Aorta (tissue), 5 donors: ENCODE data around the gene OSBPL10. TPM values are rescaled to one million over a fixed set of nuclear protein-coding genes. Genes with fewer than 3 reads are reported as not detected.
"Not testable (repeated sequence)": the region's sequence is repeated elsewhere in the genome, so short reads cannot be mapped to it uniquely, and the experiment has no call there.

ENCODE experiments used
- ATAC-seq: fragments of 200-7000 bp; cut with Tn5 transposase; one replicate; pipeline ENCODE4 v1.9.1; 2022; ENCODE audit warnings: moderate library complexity; ENCODE audit not compliant: low FRiP score
- DNase-seq, 2 donors: peaks; one replicate each; pipeline ENCODE4 v3.0.0-alpha.2; 2020
- H3K27ac ChIP-seq, 2 donors: one replicate each; pipeline ENCODE4 v1.5.1; 2013; ENCODE audit warnings: low read length in 2 of 2, mild to moderate bottlenecking in 2 of 2, moderate library complexity in 2 of 2, control low read depth in 1 of 2, inconsistent platforms in 1 of 2, low read depth in 1 of 2
- H3K27me3 ChIP-seq, 2 donors: one replicate each; pipeline ENCODE4 v1.6.1; 2013; ENCODE audit warnings: control low read depth in 1 of 2, low read length in 1 of 2, mild to moderate bottlenecking in 1 of 2, moderate library complexity in 1 of 2; ENCODE audit not compliant: insufficient read depth in 2 of 2, control insufficient read depth in 1 of 2
- H3K36me3 ChIP-seq, 2 donors: one replicate each; pipeline ENCODE4 v1.6.1; 2013; ENCODE audit warnings: control low read depth in 1 of 2, low read length in 1 of 2, mild to moderate bottlenecking in 1 of 2; ENCODE audit not compliant: insufficient read depth in 2 of 2, control insufficient read depth in 1 of 2
- H3K4me1 ChIP-seq, 2 donors: one replicate each; pipeline ENCODE4 v1.6.1; 2013; ENCODE audit warnings: low read length in 2 of 2, control low read depth in 1 of 2, mild to moderate bottlenecking in 1 of 2, moderate library complexity in 1 of 2; ENCODE audit not compliant: insufficient read depth in 2 of 2, control insufficient read depth in 1 of 2
- H3K4me3 ChIP-seq, 2 donors: one replicate each; pipeline ENCODE4 v1.5.1; 2013; ENCODE audit warnings: low read length in 2 of 2, control low read depth in 1 of 2, mild to moderate bottlenecking in 1 of 2
- H3K9me3 ChIP-seq: one replicate; pipeline ENCODE4 v1.6.1; 2013; ENCODE audit warnings: mild to moderate bottlenecking, low read length; ENCODE audit not compliant: control insufficient read depth
- WGBS, 2 donors: extraction: QIAGEN DNeasy Blood & Tissue Kit; methylation state at CpG; one replicate each; pipeline ENCODE4 v1.1.7; 2013; 5-methylcytosine and 5-hydroxymethylcytosine counted together
- intact Hi-C, 2 donors: fragments of 100-400 bp; cut with DNase I; formaldehyde crosslinking; loops; one replicate each; pipeline versions ENCODE4 v1.14.2 to v1.15.0; 2022
- polyA plus RNA-seq, 2 donors: library from polyadenylated mRNA; stranded (reverse); fragments of 200-250 nt; gene quantifications; one replicate each; pipeline ENCODE4 v1.2.3, GENCODE V29; 2013
- total RNA-seq, 2 donors: library from RNA; stranded (reverse); fragmentation: NEBNext Ultra II Directional; extraction: Animal tissue kit (Norgen Biotek cat#: 25700); gene quantifications; one replicate each; pipeline ENCODE4 v1.2.1, GENCODE V29; 2021
- donor health status: healthy with polysubstance abuse.
- donor health status: Bipolar disorder and iron deficiency.
- donor health status: DM: no; HTN: no; CAD: no.
- donor health status: DM: no; HTN: no; CAD: no.
- donor health status: DM: yes; HTN: yes; CAD: no.

Gene OSBPL10
- total and polyA plus RNA-seq, 4 donors: 3.1 to 47.9 (median 17.4) TPM

DNA sequence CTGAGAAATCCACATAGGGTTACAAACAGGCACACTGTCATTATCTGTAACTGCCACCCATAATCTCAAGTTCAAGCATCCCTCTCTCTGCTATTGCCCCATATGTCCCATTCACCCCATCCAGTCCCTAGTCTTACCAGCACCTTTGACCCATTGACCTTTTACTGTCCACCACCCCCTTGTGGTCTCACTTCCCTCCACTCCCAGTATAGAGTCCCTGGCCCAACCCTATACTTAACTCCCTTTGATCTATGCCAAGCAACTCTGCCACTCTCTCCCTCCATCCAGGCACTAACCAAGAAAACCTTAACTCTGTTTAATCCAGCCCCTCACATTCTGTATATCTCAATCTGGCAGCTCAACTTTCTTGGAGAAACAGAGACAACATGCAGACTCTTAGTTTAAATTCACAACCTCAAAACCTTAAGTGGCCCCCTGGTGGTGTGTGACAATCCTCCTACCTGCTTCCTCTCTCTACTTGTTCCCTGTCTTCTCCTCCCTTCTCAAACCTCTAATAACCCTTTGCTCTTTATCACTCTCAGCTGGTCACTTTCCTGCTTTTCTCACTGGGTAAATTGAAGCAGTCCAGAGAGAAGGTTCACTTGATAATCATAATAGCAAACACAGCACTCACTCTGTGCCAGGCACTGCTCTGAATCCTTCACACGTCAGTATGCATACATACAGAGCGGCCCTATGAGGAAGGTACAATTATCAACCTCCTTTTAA lies 285.6 kb downstream of the OSBPL10 start:
- H3K27me3 ChIP-seq: no peaks in the 10 kb centered on the region
- H3K27ac ChIP-seq: no peak overlapping the region
- H3K4me1 ChIP-seq: no peaks in the 10 kb centered on the region
- intact Hi-C loops: no loop called here
- WGBS, 2 donors: 79 to 84% methylated on average over 2 of the region's 2 CpGs
- no peaks in the 10 kb centered on the region for H3K9me3 ChIP-seq
- DNase-seq: no peak
- no peaks in the 10 kb centered on the region for H3K36me3 ChIP-seq
- ATAC-seq: no peak
- H3K4me3 ChIP-seq: no peak overlapping the region

DNA sequence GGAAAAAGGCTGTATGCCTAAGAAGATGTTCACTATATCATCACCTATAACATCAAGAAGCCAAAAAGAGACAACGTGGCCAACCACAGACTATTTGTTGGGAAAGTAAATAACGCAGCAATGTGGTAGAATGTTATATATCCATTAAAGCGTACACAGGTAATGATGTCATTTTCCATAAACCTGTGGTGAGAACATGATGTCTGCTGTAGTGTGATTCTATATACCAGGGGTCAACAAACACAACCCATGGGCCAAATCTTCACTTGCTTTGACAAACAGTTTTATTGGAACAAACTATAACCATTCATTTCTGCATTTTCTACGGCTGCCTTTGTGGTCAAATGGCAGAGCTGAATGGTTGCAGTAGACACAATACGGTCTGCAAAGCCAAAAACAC lies 287.7 kb downstream of the OSBPL10 start:
- H3K36me3 ChIP-seq: no peaks in the 10 kb centered on the region
- H3K27ac ChIP-seq: no peak overlapping the region
- 74 to 95% methylated on average over 5 of the region's 5 CpGs for WGBS, 2 donors
- DNase-seq (no peak), ATAC-seq (no peak)
- no peak overlapping the region for H3K4me3 ChIP-seq
- intact Hi-C loops: no loop called here
- H3K4me1 ChIP-seq: no peaks in the 10 kb centered on the region
- H3K27me3 ChIP-seq: no peaks in the 10 kb centered on the region
- no peaks in the 10 kb centered on the region for H3K9me3 ChIP-seq

DNA sequence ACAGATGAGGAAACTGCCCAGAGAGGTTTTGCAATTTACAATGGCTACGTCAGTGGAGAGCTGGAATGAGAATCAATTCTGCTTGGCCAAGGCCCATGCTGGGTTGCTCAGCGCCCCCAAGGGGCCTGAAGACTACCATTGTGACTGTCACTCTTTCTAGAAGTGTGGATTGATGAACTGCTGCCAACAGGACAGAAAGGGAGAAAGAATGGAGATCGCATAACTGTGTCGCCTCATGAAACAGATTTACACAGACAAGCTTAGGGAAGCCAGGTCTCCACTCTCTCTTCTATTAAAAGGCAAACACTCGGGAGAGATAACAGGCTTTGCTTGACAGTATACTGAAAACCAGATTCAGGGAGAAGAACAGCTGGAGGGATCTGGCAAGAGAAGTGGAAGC lies 288.3 kb downstream of the OSBPL10 start:
- DNase-seq (no peak), ATAC-seq (no peak)
- H3K4me1 ChIP-seq: no peaks in the 10 kb centered on the region
- no peak overlapping the region for H3K27ac ChIP-seq
- no peaks in the 10 kb centered on the region for H3K27me3 ChIP-seq
- no peak overlapping the region for H3K4me3 ChIP-seq
- H3K36me3 ChIP-seq: no peaks in the 10 kb centered on the region
- H3K9me3 ChIP-seq: no peaks in the 10 kb centered on the region
- WGBS, 2 donors: 77 to 80% methylated on average over 5 of the region's 5 CpGs
- intact Hi-C loops: no loop called here

DNA sequence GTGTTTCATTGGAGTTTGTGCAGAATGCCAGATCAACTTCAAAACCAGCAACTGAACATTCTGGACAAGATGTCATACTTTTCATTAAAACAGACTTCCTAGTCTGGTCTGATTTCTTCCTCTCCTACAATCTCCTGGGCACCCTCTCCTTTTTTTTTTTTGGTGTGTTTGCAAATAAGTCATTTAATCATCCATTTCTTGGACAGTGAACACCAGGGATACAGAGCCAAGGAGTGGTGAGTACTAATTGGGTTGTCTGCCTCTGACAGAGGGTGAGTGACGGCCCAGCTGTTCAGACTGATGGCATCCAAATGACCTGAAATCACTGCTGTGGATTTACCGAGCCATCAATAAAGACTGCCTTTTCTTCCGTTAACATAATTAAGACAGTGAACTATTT lies 290.3 kb downstream of the OSBPL10 start:
- Histone ChIP-seq H3K9me3 (no peaks in the 10 kb centered on the region), H3K4me1 (peaks cover 0 to 3% of the 10 kb centered on the region in 2 donors), H3K36me3 (no peaks in the 10 kb centered on the region), H3K4me3 (no peak overlapping the region), H3K27me3 (no peaks in the 10 kb centered on the region), H3K27ac (no peak overlapping the region)
- ATAC-seq (no peak), DNase-seq (no peak)
- intact Hi-C loops: no loop called here
- whole genome bisulfite sequencing, 2 donors: 67 to 82% methylated on average over 3 of the region's 3 CpGs

DNA sequence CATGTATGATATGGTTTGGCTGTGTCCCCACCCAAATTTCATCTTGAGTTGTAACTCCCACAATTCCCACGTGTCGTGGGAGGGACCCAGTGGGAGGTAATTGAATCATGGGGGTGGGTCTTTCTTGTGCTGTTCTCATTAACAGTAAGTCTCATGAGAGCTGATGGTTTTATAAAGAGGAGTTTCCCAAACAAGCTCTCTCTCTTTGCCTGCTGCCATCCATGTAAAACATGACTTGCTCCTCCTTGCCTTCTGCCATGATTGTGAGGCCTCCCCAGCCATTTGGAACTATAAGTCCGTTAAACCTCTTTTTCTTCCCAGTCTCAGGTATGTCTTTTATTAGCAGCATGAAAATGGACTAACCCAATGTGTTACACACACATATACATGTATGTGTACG lies 291.5 kb downstream of the OSBPL10 start:
- H3K9me3 ChIP-seq, H3K27ac ChIP-seq, H3K4me1 ChIP-seq, H3K4me3 ChIP-seq, H3K27me3 ChIP-seq, ATAC-seq, intact Hi-C loops, H3K36me3 ChIP-seq, DNase-seq: not testable (repeated sequence)
- WGBS, 2 donors: 66 to 72% methylated on average over 4 of the region's 4 CpGs

DNA sequence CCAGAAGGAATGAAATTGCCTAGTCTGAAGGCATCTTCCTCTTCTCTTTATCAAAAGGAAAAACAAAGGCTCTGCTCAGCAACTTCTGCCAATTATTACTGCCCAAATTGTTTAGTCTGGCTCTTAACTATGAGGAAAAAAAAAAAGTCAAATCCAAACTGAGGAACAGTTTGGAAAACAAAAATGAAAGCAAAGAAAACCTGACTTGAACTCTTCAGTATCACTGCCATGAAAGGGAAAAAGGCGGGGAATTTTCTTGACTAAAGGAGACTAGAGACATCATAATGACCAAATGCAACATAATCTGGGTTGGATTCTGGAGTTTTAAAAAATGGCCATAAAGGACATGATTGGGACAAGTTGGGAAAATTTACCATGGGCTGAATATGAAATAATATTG lies 292.1 kb downstream of the OSBPL10 start:
- Histone ChIP-seq H3K9me3 (no peaks in the 10 kb centered on the region), H3K36me3 (peaks cover 0 to 2% of the 10 kb centered on the region in 2 donors), H3K4me1 (peaks cover 0 to 3% of the 10 kb centered on the region in 2 donors), H3K27me3 (no peaks in the 10 kb centered on the region), H3K27ac (peak overlapping the region in 1 of 2 donors; percentile 58), H3K4me3 (no peak overlapping the region)
- DNase-seq (no peak), ATAC-seq (no peak)
- intact Hi-C loops: no loop called here
- WGBS, 2 donors: 12 to 15% methylated on average over 1 of the region's 1 CpG

DNA sequence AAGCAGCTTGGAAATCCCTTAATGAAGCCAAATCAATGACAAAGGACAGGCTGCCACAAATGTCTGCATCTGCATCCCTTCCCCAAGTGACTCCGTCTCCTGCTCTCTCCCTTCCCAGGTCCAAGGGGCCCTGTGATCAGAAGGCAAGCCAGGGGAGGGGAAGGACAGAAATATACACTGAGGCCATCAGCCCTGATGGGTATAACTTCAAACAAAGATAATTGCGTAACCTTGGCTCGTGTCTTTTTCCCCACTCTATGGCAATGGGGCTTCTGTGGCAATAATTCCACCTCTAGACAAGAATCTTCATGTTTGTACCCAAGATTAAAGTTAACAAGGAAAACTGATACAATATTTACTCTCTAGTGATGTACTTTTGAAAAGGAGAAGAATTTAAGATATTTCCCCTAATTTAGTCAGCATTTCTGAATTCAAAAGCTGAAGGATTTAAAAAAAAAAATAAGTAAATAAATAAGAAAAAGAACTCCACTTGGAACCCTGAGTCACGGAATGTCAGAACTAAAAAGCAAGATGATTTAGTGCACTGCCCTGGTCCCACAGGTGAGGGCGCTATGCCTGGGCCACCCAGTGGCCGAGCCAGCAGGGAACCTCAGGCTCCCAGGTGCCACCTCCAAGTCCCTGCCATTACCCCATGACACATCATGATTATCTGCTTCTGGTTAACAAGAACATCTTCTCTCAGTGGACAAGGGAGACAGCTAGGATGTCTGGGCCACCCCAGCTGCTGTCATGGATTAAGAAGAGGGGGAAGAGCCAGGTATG lies 293.9 kb downstream of the OSBPL10 start:
- WGBS, 2 donors: 89 to 94% methylated on average over 6 of the region's 6 CpGs
- intact Hi-C loops: no loop called here

DNA sequence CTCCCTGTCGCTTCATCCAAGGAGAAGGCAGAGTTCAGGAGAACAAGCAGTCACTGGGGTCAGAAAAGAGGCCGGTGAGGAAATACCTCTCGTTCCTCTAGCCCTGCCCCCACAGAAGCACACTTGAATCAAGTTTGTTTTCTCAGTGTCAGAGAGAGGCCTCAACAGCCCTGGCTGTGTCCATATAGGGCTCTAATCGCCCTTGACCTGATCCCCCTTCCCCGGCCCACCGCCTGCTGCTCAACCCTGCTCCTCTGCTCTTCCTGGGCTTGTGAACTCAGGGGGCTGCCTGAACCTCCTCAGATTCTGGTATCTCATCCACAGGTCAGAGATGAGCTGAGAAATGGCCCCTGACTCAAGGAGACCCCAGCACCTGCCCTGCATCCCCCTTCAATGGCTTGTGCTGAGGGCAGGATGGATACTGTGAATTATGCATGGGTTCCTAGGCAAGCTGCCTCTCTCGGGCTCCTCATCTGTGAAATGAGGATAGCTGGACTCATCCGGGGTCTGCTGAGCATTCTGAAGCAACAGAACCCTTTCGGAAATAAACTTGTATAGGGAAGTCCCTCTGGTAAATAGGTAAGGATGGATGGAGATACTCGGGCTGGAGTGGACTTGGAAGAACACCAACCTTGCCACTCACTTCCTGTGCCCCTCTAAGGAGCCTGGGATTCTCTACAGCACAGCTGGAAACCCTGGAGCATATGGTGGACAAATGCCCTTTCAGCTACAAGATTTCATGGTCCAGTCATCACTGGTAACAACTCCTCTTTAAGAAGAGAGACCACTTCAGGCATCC lies 300.8 kb downstream of the OSBPL10 start:
- WGBS, 2 donors: 70 to 77% methylated on average over 10 of the region's 10 CpGs
- DNase-seq (no peak), ATAC-seq (no peak)
- Histone ChIP-seq H3K36me3 (peaks cover 0 to 5% of the 10 kb centered on the region in 2 donors), H3K27me3 (no peaks in the 10 kb centered on the region), H3K4me3 (no peak overlapping the region), H3K4me1 (peaks cover 0 to 2% of the 10 kb centered on the region in 2 donors), H3K27ac (no peak overlapping the region), H3K9me3 (no peaks in the 10 kb centered on the region)
- intact Hi-C loops: no loop called here

More for the DNA sequence above, 293.9 kb downstream of the OSBPL10 start:
- H3K4me1 ChIP-seq: peaks cover 0 to 3% of the 10 kb centered on the region in 2 donors
- peaks cover 0 to 5% of the 10 kb centered on the region in 2 donors for H3K36me3 ChIP-seq
- H3K27ac ChIP-seq: no peak overlapping the region
- no peak for ATAC-seq
- no peaks in the 10 kb centered on the region for H3K9me3 ChIP-seq
- no peak for DNase-seq
- H3K4me3 ChIP-seq: no peak overlapping the region
- H3K27me3 ChIP-seq: no peaks in the 10 kb centered on the region
